ENCODE measurements around the gene CDKN1C. TPM values are rescaled to one million over a fixed set of nuclear protein-coding genes. Genes with fewer than 3 reads are reported as not detected.
A peak's percentile ranks its signal among the peaks of the same experiment; 100 is the strongest.

CDKN1C gene
- total RNA-seq, 4 donors from 2014 or later = 153 to 349 (median 186) TPM

DNA sequence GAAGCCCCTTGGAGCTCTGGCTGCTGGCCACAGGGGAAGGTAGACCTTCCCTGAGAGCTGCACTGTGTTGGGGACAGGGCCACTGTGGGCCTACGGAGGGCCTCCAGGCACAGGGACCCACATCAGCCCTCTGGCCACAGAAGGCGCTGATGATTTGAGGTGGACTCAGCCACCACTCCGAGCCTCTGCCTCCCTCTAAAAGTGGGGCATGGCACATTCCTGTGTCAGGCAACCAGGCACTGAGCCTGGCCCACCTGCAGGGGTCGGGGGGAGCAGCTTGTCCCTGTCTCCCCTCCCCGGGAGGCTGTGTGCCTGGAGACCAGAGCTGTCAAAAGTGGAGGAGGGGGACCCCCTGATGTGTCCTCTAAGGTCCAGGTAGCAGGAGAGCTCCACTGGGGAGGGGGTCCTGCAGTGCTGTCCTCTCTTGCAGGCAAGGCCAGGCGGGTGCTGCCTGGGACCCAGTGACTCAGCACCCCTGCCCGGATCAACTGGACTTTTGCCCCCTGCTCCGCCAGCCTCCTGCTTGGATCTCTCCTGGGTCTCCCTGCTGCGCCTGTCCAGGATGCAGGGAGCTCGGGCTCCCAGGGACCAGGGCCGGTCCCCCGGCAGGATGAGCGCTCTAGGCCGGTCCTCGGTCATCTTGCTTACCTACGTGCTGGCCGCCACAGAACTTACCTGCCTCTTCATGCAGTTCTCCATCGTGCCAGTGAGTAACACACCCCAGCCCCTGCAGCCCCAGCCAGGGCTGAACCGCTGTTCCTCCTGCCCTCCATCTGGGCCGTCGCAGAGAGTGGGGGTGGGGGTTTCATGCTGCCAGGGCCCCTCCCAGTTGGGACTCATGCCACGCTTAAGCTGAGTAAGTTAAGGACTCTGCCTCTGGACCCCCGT, 17.5 kb upstream of the CDKN1C start:
- no peak for TF ChIP-seq POLR2A (IDR thresholded peaks at IDR 0.05; ENCODE audit: low read depth)
- TF ChIP-seq EP300 (IDR thresholded peaks at IDR 0.05) = no peak
- TF ChIP-seq, protein P1, sequence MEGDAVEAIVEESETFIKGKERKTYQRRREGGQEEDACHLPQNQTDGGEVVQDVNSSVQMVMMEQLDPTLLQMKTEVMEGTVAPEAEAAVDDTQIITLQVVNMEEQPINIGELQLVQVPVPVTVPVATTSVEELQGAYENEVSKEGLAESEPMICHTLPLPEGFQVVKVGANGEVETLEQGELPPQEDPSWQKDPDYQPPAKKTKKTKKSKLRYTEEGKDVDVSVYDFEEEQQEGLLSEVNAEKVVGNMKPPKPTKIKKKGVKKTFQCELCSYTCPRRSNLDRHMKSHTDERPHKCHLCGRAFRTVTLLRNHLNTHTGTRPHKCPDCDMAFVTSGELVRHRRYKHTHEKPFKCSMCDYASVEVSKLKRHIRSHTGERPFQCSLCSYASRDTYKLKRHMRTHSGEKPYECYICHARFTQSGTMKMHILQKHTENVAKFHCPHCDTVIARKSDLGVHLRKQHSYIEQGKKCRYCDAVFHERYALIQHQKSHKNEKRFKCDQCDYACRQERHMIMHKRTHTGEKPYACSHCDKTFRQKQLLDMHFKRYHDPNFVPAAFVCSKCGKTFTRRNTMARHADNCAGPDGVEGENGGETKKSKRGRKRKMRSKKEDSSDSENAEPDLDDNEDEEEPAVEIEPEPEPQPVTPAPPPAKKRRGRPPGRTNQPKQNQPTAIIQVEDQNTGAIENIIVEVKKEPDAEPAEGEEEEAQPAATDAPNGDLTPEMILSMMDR (IDR thresholded peaks at IDR 0.05) = no peak
- no peak for TF ChIP-seq POLR2AphosphoS5 (IDR thresholded peaks at IDR 0.05)
- intact Hi-C loops (cut with DNase I) = no loop called here

DNA sequence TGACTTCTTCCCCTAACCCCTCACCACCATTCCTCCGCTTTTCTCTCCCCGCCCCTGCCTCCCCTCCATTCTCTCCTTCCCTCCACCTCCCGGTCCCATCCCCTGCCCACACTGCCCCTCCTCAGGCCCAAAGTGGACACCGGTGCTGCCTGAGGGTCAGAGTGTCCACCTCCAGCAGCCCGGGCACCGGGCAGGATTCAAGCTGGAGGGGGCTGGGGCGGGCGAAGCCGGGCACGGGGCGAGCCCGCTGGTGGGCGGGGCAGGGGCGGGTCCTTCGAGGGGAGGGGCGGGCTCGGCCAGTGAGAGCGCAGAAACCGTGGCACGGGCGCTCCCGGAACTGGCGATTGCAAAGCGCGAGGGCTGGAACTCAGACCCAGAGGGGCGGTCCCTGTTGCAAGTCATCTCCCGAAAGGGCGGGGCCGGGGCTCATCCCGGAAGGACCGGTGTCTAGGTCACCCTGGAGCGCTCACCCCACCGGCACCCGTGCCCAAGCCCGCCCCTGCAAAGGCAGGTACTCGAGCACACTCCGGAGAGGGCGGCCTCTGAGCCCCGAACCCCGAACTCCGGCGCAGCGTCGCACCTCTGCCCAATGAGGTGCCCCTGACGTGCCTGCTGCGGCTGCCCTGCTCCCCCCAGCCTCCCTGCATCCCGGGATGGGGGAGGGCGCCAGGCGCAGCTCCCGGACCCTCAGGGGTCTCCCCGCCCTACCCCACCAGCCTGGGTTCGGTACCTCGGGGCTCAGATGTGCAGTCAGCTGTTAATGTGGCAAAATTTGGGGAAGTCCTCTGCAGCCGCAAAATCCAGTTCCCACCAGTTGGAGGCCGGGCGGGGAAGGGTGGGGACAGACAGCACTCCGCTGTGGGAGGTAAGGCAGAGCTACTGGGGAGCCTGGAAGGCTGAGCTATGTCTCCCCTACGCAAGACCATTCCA, 16.5 kb upstream of the CDKN1C start:
- WGBS = 5% methylated on average over 26 of the region's 58 CpGs
- intact Hi-C loops (cut with DNase I) = no loop called here
- DNase-seq (ENCODE audit: extremely low spot score) = peak; percentile 99

More for the DNA sequence above, 17.5 kb upstream of the CDKN1C start:
- Histone ChIP-seq H3K27ac (replicated peaks in 1 of 4) (peak overlapping the region; percentile 71 to 85 (median 81)), H3K4me3 (peak overlapping the region; percentile 65 to 82 (median 74)), H3K27me3 (peaks cover 0 to 14% (median 0%) of the 10 kb centered on the region in 4 donors), H3K9me3 (peaks cover 0 to 5% (median 0%) of the 10 kb centered on the region in 4 donors), H3K4me1 (peaks cover 28 to 54% (median 46%) of the 10 kb centered on the region in 4 donors), H3K36me3 (no peaks in the 10 kb centered on the region)
- 83% methylated on average over 18 of the region's 23 CpGs for WGBS
- no peak for DNase-seq (ENCODE audit: extremely low spot score)

DNA sequence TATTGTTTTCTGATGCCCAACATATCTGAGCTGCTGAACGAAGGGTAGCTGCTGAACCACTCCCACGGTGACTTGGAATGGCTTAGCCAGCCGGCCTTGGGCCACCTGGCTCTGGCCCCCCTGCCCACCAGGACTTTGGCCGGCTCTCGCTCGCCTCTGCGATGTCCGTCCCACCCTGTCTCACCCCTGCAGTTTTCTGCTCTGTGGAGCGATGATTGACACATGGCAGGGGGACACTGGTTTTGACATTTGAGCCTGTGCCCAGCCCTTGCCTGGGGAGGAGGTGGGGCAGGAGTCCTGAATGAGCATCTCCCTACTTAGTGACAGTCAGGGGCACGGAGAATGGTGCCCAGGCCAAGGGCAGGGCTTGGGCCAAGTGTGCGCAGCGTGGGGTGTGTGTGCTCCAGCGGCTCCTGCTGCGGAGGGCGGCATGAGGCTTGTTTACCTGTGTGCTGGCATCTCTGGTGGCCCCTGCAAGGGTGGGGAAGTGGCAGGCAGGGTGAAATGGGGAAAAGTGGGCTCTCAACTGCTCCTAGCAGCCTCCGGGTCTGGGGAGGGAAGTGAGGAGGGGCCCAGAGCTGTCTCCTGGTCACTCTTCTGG, 15.7 kb upstream of the CDKN1C start:
- intact Hi-C loops (cut with DNase I) = no loop called here
- H3K4me3 ChIP-seq = peak overlapping the region; percentile 65 to 82 (median 74)
- H3K36me3 ChIP-seq = no peaks in the 10 kb centered on the region
- no peak for DNase-seq (ENCODE audit: extremely low spot score)
- WGBS = 90% methylated on average over 15 of the region's 16 CpGs
- H3K27ac ChIP-seq (replicated peaks in 1 of 4) = peak overlapping the region; percentile 77 to 85 (median 81)
- H3K4me1 ChIP-seq = peaks cover 28 to 54% (median 46%) of the 10 kb centered on the region in 4 donors
- H3K9me3 ChIP-seq = no peaks in the 10 kb centered on the region
- TF ChIP-seq POLR2AphosphoS5 (IDR thresholded peaks at IDR 0.05) (no peak), EP300 (IDR thresholded peaks at IDR 0.05) (no peak)
- no peaks in the 10 kb centered on the region for H3K27me3 ChIP-seq

More for the DNA sequence above, 16.5 kb upstream of the CDKN1C start:
- Histone ChIP-seq H3K9me3 (peaks cover 0 to 3% (median 0%) of the 10 kb centered on the region in 4 donors), H3K27me3 (peaks cover 0 to 5% (median 0%) of the 10 kb centered on the region in 4 donors), H3K4me1 (peaks cover 28 to 54% (median 46%) of the 10 kb centered on the region in 4 donors), H3K36me3 (no peaks in the 10 kb centered on the region), H3K4me3 (peak overlapping the region; percentile 65 to 82 (median 74)), H3K27ac (replicated peaks in 1 of 4) (peak overlapping the region; percentile 77 to 85 (median 81))
- TF ChIP-seq EP300 (IDR thresholded peaks at IDR 0.05) = peak; percentile 21
- TF ChIP-seq, protein P1 (IDR thresholded peaks at IDR 0.05) = no peak
- TF ChIP-seq POLR2A (IDR thresholded peaks at IDR 0.05; ENCODE audit: low read depth) = peak; percentile 50
- peak; percentile 69 to 90 for TF ChIP-seq POLR2AphosphoS5 (IDR thresholded peaks at IDR 0.05)

DNA sequence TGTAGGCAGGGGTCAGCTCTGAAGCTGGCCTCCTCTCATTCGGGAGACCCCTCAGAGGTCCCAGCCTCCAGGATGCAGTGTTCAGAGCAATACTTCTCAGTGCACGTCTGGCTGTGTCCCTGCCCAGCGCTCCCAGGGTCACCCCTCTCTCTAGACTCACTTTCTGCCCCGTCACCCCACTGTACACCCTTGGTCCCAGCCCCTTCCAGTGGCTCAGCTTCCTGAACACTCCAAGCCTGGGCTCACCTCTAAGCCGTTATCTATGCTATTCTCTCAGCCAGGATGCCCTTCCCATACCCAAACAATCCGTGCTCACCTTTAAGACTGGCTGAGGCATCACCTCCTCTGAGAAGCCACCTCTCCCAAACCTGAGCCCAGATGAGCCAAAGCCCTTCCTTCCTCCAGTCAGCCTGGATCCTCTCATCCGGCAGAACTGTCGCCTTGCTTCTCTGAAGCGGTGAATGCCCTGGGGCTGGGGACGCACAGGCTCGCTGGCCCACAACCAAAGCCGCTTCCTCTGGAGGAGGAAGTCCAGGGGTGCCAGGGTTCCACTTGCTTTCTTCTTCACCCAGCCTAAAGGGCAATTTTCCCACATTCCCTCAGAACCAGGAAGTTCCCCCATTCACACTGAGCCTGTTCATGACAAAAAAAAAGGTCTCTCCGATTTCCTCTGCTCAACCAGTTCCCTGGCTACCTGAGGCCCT, 13.7 kb upstream of the CDKN1C start:
- H3K27ac ChIP-seq (replicated peaks in 1 of 4) = peak overlapping the region; percentile 54 to 73 (median 64)
- WGBS = 67% methylated on average over 9 of the region's 13 CpGs
- intact Hi-C loops (cut with DNase I) = loop anchor here (5.0 kb wide), 1 partner anchor 592 kb away; no protein-coding TSS in a partner anchor

More for the DNA sequence above, 13.7 kb upstream of the CDKN1C start:
- no peak for DNase-seq (ENCODE audit: extremely low spot score)
- Histone ChIP-seq H3K9me3 (no peaks in the 10 kb centered on the region), H3K4me3 (no peak overlapping the region), H3K4me1 (peaks cover 28 to 54% (median 46%) of the 10 kb centered on the region in 4 donors), H3K27me3 (no peaks in the 10 kb centered on the region), H3K36me3 (no peaks in the 10 kb centered on the region)
- TF ChIP-seq, protein P1 (IDR thresholded peaks at IDR 0.05) = no peak
